ENCODE results near the gene NBAS. TPM values are rescaled to one million over a fixed set of nuclear protein-coding genes. Genes with fewer than 3 reads are reported as not detected.

NBAS gene
- total RNA-seq, 2 experiments from 2014 or later: 30.5 to 31.1 TPM

DNA sequence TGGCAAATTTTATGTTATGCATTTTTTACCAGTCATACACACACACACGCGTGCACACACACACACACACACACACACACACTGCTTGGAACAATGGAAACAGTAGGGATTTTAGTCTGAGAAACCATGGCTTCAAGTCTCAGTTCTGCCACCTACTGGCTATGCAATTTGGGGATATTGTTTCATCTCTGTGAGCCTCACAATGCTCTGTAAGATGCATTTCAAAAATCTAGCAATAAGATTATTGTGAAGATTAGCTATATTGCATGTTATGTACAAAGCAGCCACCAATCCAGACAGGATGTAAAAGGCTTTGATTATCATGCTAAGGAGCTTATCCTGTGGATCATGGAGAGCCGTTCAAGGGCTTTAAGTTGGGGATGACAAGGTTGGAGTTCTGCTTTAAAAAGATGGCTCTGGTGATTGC is 401.4 kb downstream of the NBAS start:
- no peaks in the 10 kb centered on the region for H3K9me3 Mint-ChIP-seq
- H3K27ac Mint-ChIP-seq: no peak overlapping the region
- H3K27me3 Mint-ChIP-seq: peaks cover 7% of the 10 kb centered on the region
- no peaks in the 10 kb centered on the region for H3K4me1 Mint-ChIP-seq
- no peak for DNase-seq
- POLR2A ChIA-PET: no interaction called here
- H3K4me3 Mint-ChIP-seq: no peak overlapping the region
- CTCF ChIA-PET: interaction anchor here (1.0 to 1.5 kb wide), 4 partner anchors 12 to 418 kb away, joined by 3 to 6 read pairs (median 4); no protein-coding TSS in a partner anchor
- H3K36me3 Mint-ChIP-seq (ENCODE audit: low read depth): no peaks in the 10 kb centered on the region

DNA sequence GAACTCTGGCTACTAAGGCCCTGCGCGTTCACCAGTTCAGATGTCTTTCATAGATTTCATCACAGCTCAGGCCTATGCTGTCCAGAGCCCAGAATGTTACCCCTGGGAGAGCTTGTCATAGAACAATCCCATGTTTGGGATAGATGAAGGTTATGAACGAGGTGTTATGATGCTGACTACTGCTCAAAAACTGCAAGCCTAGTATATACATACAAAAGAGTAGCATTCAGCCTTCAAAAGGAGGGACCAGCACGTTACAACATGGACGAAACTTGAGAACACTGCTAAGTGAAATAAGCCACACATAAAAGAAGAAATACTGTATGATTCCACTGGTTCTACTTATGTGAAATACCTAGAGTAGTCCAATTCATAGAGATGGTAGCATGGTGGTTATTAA is 401.9 kb downstream of the NBAS start:
- DNase-seq: no peak
- H3K27ac Mint-ChIP-seq: no peak overlapping the region
- no peaks in the 10 kb centered on the region for H3K4me1 Mint-ChIP-seq
- peaks cover 7% of the 10 kb centered on the region for H3K27me3 Mint-ChIP-seq
- ChIA-PET CTCF (interaction anchor here (1.0 to 1.3 kb wide), 2 partner anchors 13 to 17 kb away, joined by 3 to 5 read pairs; no protein-coding TSS in a partner anchor), POLR2A (no interaction called here)
- H3K4me3 Mint-ChIP-seq: no peak overlapping the region
- H3K9me3 Mint-ChIP-seq: no peaks in the 10 kb centered on the region
- H3K36me3 Mint-ChIP-seq (ENCODE audit: low read depth): no peaks in the 10 kb centered on the region

DNA sequence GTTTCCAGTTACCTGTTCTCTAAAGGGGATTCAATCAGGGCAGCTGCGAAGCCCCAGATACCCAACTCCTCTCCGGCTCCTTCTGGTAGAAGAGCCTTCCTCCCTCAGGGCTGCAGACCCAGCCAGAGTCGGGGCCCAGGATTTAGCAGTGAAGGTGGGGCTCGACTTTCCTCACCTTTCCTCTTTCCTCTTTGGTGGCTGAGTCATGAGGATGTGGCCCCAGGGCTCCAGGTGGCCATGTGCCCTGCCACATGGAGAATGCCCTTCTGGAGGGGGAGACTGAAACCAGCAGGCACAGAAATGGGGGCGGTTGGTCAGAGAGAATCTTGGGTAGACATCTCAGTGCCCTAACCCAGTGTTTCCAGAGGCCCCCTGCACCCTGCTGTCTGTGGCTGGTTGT is 402.6 kb downstream of the NBAS start:
- no peak overlapping the region for H3K4me3 Mint-ChIP-seq
- ChIA-PET POLR2A (no interaction called here), CTCF (no interaction called here)
- DNase-seq: no peak
- H3K27ac Mint-ChIP-seq: no peak overlapping the region
- no peaks in the 10 kb centered on the region for H3K4me1 Mint-ChIP-seq
- H3K36me3 Mint-ChIP-seq (ENCODE audit: low read depth): no peaks in the 10 kb centered on the region
- H3K27me3 Mint-ChIP-seq: peaks cover 7% of the 10 kb centered on the region
- H3K9me3 Mint-ChIP-seq: no peaks in the 10 kb centered on the region

DNA sequence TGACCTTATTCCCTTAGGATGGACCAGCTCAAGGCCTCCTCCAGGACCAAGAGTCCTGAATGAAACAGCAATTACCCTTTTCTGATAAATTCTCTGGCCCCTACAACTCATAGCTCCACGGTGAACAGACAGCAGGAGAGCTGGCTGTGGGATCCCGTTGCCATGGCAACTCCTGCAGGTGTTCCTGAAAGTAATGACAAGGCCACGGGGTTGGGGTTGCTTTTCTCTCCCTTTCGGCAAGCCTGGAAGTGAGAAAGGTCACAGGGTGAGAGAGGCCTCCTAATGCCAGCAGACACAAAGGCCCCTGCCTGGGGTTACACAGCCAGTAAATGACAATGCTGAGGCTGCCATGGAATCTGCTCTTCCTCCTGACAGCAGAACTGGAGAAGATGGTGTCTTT is 403.0 kb downstream of the NBAS start:
- ChIA-PET CTCF (interaction anchor here (0.7 kb wide), 1 partner anchor 254 kb away, joined by 3 read pairs; no protein-coding TSS in a partner anchor), POLR2A (no interaction called here)
- Mint-ChIP-seq H3K36me3 (ENCODE audit: low read depth) (no peaks in the 10 kb centered on the region), H3K4me1 (no peaks in the 10 kb centered on the region), H3K9me3 (no peaks in the 10 kb centered on the region), H3K27ac (no peak overlapping the region), H3K27me3 (peaks cover 7% of the 10 kb centered on the region), H3K4me3 (no peak overlapping the region)
- DNase-seq: no peak

DNA sequence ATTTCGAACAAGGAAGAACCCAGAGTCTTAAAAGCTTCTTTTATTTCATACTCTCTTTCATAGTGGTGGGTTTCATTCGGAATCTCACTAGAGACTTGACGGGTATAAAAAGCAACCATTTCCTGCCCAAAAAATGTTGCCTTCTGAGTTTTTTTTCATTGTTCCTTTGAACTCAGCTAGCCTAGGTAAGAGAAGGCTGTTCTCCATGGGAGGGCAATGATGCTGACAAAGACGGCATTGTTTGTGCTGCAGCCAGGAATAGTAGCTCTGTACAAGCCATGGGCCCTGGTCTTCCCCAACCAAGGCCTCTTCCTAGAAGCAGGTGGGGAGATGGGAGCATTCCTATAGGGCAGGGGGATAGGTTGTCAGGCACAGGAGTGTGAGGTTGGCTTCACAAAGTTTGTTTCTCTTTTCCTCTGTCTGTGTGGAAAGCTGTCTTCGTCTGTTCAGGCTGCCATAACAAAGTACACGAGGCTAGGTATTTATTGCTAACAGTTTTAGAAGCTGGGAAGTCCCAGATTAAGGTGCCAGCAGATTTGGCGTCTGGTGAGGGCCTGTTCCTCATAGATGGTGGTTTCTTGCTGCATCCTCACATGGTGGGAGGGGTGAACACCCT is 405.1 kb downstream of the NBAS start:
- Mint-ChIP-seq H3K9me3 (no peaks in the 10 kb centered on the region), H3K36me3 (ENCODE audit: low read depth) (no peaks in the 10 kb centered on the region), H3K4me3 (no peak overlapping the region), H3K4me1 (no peaks in the 10 kb centered on the region), H3K27ac (no peak overlapping the region), H3K27me3 (peaks cover 7% of the 10 kb centered on the region)
- POLR2A ChIA-PET: interaction anchor here (1.3 kb wide), 1 partner anchor 14 kb away, joined by 3 read pairs; no protein-coding TSS in a partner anchor
- CTCF ChIA-PET: interaction anchor here (0.9 kb wide), 1 partner anchor 14 kb away, joined by 3 read pairs; no protein-coding TSS in a partner anchor
- no peak for DNase-seq

DNA sequence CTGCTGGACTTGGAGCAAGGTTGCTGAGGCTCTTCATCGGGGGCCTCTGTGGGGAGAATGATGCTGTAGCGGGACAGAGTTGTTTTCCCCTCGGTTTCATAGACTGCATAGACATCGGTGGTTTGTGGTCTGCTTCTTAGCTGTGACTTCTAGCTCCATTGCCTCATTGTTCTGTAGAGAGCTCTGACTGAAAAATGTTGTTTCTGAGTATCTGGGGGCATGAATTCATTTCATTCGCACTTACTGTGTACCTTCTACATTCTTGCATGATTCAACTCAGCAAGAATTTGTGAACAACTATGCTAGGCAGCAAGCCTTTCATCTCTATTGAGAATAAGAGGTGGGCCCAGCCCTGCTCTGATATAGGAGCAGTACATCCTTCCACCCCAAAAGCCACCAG is 406.8 kb downstream of the NBAS start:
- no peak for DNase-seq
- ChIA-PET POLR2A (no interaction called here), CTCF (no interaction called here)
- Mint-ChIP-seq H3K4me3 (no peak overlapping the region), H3K9me3 (no peaks in the 10 kb centered on the region), H3K4me1 (no peaks in the 10 kb centered on the region), H3K36me3 (ENCODE audit: low read depth) (no peaks in the 10 kb centered on the region), H3K27ac (no peak overlapping the region), H3K27me3 (peaks cover 1% of the 10 kb centered on the region)

DNA sequence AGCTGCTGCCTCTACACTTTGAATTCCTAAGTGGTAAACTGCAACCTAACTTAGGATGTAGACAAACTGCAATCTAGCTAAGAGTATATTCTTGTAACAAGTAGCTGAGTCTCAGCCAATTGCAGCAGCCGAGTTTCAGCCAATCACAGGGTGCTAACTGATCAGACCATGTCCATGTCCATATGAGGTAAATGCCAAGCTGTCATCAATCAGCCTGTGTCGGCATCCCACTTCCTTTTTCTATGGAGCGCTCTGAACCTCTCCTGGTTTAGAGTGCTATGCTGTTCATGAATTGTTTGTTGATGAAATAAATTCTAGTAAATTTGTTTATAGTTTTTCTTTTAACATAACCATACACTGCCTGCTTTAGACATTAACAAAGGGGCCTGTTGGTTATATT is 408.8 kb downstream of the NBAS start:
- no peak overlapping the region for H3K4me3 Mint-ChIP-seq
- H3K9me3 Mint-ChIP-seq: no peaks in the 10 kb centered on the region
- no peaks in the 10 kb centered on the region for H3K4me1 Mint-ChIP-seq
- ChIA-PET CTCF (no interaction called here), POLR2A (interaction anchor here (1.4 kb wide), 1 partner anchor 11 kb away, joined by 3 read pairs; no protein-coding TSS in a partner anchor)
- no peak for DNase-seq
- H3K27ac Mint-ChIP-seq: no peak overlapping the region
- H3K27me3 Mint-ChIP-seq: peaks cover 3% of the 10 kb centered on the region
- H3K36me3 Mint-ChIP-seq (ENCODE audit: low read depth): no peaks in the 10 kb centered on the region

DNA sequence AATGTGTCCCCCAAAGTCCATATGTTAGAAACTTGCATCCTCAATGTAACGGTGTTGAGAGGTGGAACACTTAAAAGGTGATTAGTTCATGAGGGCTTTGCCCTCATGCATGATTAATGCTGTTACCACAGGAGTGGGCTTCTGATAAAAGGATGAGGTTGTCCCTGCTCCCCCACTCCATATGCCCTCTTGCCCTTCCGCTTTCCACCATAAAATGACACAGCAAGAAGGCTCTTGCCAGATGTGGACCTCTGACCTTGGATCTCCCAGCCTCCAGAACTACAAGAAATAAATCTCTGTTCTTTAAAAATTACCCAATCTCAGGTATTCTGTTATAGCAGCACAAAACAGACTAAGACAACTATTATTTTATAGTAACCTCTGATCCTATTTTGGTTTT is 412.1 kb downstream of the NBAS start:
- Mint-ChIP-seq H3K27me3 (peaks cover 3% of the 10 kb centered on the region), H3K36me3 (ENCODE audit: low read depth) (no peaks in the 10 kb centered on the region), H3K4me1 (no peaks in the 10 kb centered on the region), H3K9me3 (no peaks in the 10 kb centered on the region), H3K27ac (no peak overlapping the region), H3K4me3 (no peak overlapping the region)
- ChIA-PET POLR2A (no interaction called here), CTCF (no interaction called here)
- no peak for DNase-seq

DNA sequence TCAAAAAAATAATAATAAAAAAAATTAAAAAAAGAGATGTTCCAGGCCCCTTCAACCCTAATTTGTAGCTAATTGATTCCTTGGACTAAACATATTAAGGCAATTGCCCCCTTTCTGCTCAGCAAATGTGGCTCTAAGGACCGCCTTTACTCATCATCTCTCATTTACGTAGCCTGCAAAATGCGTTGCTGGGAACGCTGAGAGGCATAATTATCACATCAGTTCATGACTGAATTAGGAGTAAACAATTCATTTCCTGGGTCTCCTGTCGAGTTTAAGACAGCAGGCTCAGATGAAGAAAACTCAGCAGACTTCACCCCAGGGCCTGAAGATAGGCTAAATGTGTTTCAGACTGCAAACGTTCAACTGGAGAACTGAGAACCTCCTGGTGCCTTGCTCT is 413.5 kb downstream of the NBAS start:
- POLR2A ChIA-PET: no interaction called here
- H3K36me3 Mint-ChIP-seq (ENCODE audit: low read depth): no peaks in the 10 kb centered on the region
- no peak overlapping the region for H3K27ac Mint-ChIP-seq
- no peak for DNase-seq
- no peaks in the 10 kb centered on the region for H3K9me3 Mint-ChIP-seq
- H3K4me3 Mint-ChIP-seq: no peak overlapping the region
- peaks cover 6% of the 10 kb centered on the region for H3K4me1 Mint-ChIP-seq
- CTCF ChIA-PET: no interaction called here
- peaks cover 1% of the 10 kb centered on the region for H3K27me3 Mint-ChIP-seq

DNA sequence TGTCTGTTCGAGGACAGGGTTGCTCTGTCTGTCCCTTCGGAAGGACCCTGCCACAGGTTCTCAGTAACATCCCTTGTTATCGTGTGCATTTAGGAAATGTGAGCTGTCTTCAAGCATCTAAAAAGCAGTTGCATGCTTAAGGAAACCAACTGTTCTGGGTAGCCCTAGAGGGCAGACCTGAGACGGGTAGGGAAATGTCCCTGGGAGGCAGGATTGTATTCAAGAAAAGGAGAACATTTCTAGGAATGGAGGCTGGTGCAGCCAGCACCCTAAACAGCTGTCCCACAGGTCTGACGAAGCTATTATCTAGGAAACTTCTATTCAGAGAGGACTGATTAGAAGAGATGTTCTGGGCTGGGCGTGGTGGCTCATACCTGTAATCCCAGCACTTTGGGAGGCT is 414.2 kb downstream of the NBAS start:
- H3K27me3 Mint-ChIP-seq: peaks cover 1% of the 10 kb centered on the region
- peaks cover 12% of the 10 kb centered on the region for H3K4me1 Mint-ChIP-seq
- ChIA-PET CTCF (no interaction called here), POLR2A (no interaction called here)
- H3K27ac Mint-ChIP-seq: no peak overlapping the region
- no peaks in the 10 kb centered on the region for H3K9me3 Mint-ChIP-seq
- DNase-seq: no peak
- peaks cover under 1% of the 10 kb centered on the region for H3K36me3 Mint-ChIP-seq (ENCODE audit: low read depth)
- no peak overlapping the region for H3K4me3 Mint-ChIP-seq

DNA sequence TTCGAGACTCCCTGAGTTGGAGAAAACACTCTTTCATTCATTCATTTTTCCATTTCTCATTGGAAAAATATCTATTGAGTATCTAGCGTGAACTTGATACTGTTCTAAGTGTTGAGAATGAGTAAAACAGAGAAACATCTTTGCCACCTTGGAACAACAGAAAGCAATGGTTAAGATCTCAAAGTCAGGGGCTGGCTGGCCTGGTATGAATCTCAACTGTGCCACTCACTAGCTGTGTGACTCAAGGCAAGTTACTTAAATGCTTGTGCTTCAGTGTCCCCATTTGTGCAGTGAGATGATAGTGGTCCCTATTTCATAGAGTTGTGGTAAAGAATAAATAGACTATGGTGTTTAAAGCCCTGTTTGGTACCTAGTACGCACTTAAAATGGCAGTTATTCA is 415.2 kb downstream of the NBAS start:
- CTCF ChIA-PET: no interaction called here
- H3K27ac Mint-ChIP-seq: no peak overlapping the region

DNA sequence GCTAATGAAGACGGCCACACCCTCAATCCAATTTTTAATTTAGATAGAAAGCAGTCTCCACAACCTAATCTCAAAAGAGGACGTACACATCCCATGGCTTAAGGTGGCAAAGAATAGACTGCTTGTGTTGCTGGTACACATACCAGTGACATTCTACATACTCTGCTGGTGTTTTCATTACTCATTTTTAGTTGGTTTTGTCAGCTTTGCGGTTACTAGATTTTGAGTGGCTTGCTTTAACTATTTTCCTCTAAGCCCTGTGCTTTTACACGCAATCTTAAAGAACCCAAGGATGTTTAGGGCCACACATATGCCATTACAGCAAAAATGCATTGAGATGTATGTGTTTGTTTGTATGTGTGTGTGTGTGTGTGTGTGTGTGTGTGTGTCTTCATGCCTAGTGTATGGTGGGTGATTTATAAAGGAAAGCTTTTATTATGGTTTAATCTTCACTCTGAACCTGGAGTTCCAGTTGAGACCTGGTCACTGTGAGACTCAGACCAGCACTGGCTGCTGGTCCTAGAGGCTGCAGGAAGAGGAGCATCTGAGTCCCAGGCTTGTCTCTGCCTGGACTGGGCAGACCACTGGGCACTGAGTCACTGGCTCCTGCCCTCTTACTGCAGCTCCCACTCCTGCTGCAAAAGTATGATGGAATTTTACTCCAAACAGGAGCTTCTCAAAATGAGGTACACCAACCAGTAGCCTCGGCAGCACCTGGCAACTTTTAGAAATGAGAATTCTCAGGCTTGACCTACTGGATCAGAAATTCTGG is 415.9 kb downstream of the NBAS start:
- Mint-ChIP-seq H3K27me3 (peaks cover 1% of the 10 kb centered on the region), H3K4me1 (peaks cover 24% of the 10 kb centered on the region), H3K9me3 (peaks cover 3% of the 10 kb centered on the region), H3K27ac (no peak overlapping the region), H3K4me3 (no peak overlapping the region), H3K36me3 (ENCODE audit: low read depth) (peaks cover 7% of the 10 kb centered on the region)
- POLR2A ChIA-PET: no interaction called here
- DNase-seq: no peak
- CTCF ChIA-PET: interaction anchor here (1.0 kb wide), 1 partner anchor 15 kb away, joined by 3 read pairs; no protein-coding TSS in a partner anchor

More for the DNA sequence above, 415.2 kb downstream of the NBAS start:
- H3K4me1 Mint-ChIP-seq: peaks cover 23% of the 10 kb centered on the region
- peaks cover 1% of the 10 kb centered on the region for H3K27me3 Mint-ChIP-seq
- POLR2A ChIA-PET: no interaction called here
- DNase-seq: no peak
- peaks cover 7% of the 10 kb centered on the region for H3K36me3 Mint-ChIP-seq (ENCODE audit: low read depth)
- H3K4me3 Mint-ChIP-seq: no peak overlapping the region
- H3K9me3 Mint-ChIP-seq: no peaks in the 10 kb centered on the region

DNA sequence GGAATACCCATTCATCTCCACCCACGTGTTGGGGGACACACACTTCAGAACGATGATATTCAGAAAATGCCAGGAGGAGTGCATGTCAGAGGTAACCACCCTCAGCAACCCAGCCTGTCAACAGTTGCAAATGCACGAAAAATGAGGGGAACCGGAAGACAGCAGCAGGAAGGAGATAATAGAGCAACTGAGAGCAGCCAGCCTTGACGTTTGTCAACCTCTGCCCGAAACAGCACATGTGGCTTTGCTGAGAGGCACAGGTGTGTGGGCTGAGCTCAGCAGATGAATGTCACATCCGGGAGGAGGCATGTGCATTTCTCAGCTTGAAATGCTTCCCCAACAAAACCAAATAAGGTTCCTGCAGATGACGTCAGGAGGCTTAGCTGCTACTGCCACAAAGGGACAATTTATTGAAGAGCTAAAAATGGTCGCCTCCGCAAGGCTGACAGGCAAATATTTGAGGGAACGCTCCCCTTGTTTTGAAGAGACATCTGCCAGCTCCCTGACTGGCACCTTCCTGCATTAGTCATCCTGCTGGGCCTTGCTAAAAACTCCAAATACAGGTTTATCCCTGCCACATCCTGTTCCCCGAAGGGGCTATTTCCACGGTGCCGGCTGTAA is 419.0 kb downstream of the NBAS start:
- CTCF ChIA-PET: interaction anchor here (0.7 to 1.0 kb wide), 3 partner anchors 14 to 420 kb away, joined by 3 to 5 read pairs (median 5); no protein-coding TSS in a partner anchor
- H3K4me3 Mint-ChIP-seq: peak overlapping the region; percentile 43
- DNase-seq: peak; percentile 82
- H3K27ac Mint-ChIP-seq: peak overlapping the region; percentile 89
- H3K27me3 Mint-ChIP-seq: no peaks in the 10 kb centered on the region
- H3K9me3 Mint-ChIP-seq: peaks cover 6% of the 10 kb centered on the region
- peaks cover 24% of the 10 kb centered on the region for H3K4me1 Mint-ChIP-seq
- POLR2A ChIA-PET: interaction anchor here (1.0 to 1.9 kb wide), 5 partner anchors 10 to 450 kb away, joined by 3 to 4 read pairs (median 3); no protein-coding TSS in a partner anchor
- peaks cover 7% of the 10 kb centered on the region for H3K36me3 Mint-ChIP-seq (ENCODE audit: low read depth)
